ENCODE data around the gene TBL1X. TPM values are rescaled to one million over a fixed set of nuclear protein-coding genes. Genes with fewer than 3 reads are reported as not detected.

Gene TBL1X
- total RNA-seq, 4 donors from 2014 or later = 25.3 to 54.1 (median 38.2) TPM

GRCh38 chrX:9770319-9770718 is 305.5 kb downstream of the TBL1X start:
- peaks cover 0 to 7% (median 3%) of the 10 kb centered on the region in 4 donors for H3K27me3 ChIP-seq
- no peaks in the 10 kb centered on the region for H3K9me3 ChIP-seq
- 36% methylated on average over 1 of the region's 1 CpG for WGBS
- peaks cover 0 to 6% (median 0%) of the 10 kb centered on the region in 4 donors for H3K4me1 ChIP-seq
- intact Hi-C loops (cut with DNase I) = no loop called here
- no peak for DNase-seq (ENCODE audit: extremely low spot score)
- H3K4me3 ChIP-seq = no peak overlapping the region
- H3K27ac ChIP-seq (replicated peaks in 1 of 4) = no peak overlapping the region
- TF ChIP-seq POLR2A (IDR thresholded peaks at IDR 0.05; ENCODE audit: low read depth) (no peak), CTCF (IDR thresholded peaks at IDR 0.05) (no peak), POLR2AphosphoS5 (IDR thresholded peaks at IDR 0.05) (no peak), EP300 (IDR thresholded peaks at IDR 0.05) (no peak)
- H3K36me3 ChIP-seq = no peaks in the 10 kb centered on the region

GRCh38 chrX:9772943-9773342 is 308.1 kb downstream of the TBL1X start:
- Histone ChIP-seq H3K9me3 (no peaks in the 10 kb centered on the region), H3K4me3 (no peak overlapping the region), H3K4me1 (no peaks in the 10 kb centered on the region), H3K27ac (replicated peaks in 1 of 4) (no peak overlapping the region), H3K27me3 (no peaks in the 10 kb centered on the region), H3K36me3 (no peaks in the 10 kb centered on the region)
- TF ChIP-seq POLR2A (IDR thresholded peaks at IDR 0.05; ENCODE audit: low read depth) (no peak), CTCF (IDR thresholded peaks at IDR 0.05) (no peak)
- intact Hi-C loops (cut with DNase I) = no loop called here
- DNase-seq (ENCODE audit: extremely low spot score) = no peak
- 76% methylated on average over 6 of the region's 6 CpGs for WGBS

DNA sequence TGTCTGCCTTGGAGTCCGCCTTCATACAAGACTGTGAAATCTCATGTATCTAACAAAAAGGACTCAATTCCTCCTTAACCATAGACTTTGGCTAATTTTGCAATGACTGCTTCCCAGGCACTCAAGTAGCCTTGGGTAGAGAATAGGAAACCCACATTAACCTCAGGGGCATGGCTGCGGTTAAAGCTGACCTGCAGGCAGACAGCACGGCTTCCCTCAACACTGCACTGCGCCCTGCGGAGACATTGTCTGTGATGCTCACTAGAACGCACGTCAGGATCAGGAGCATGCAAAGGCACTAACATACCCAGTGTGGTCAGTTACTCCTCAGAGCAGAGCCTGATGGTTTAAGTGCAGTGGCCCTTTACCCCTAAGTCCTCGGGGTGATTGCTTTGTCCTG is 311.1 kb downstream of the TBL1X start:
- no peaks in the 10 kb centered on the region for H3K4me1 ChIP-seq
- no peaks in the 10 kb centered on the region for H3K9me3 ChIP-seq
- intact Hi-C loops (cut with DNase I) = no loop called here
- TF ChIP-seq POLR2AphosphoS5 (IDR thresholded peaks at IDR 0.05) = no peak
- no peak for TF ChIP-seq EP300 (IDR thresholded peaks at IDR 0.05)
- TF ChIP-seq POLR2A (IDR thresholded peaks at IDR 0.05; ENCODE audit: low read depth) = no peak
- no peak overlapping the region for H3K27ac ChIP-seq (replicated peaks in 1 of 4)
- no peak for DNase-seq (ENCODE audit: extremely low spot score)
- no peak overlapping the region for H3K4me3 ChIP-seq
- no peaks in the 10 kb centered on the region for H3K36me3 ChIP-seq
- WGBS = 79% methylated on average over 8 of the region's 8 CpGs
- H3K27me3 ChIP-seq = no peaks in the 10 kb centered on the region

DNA sequence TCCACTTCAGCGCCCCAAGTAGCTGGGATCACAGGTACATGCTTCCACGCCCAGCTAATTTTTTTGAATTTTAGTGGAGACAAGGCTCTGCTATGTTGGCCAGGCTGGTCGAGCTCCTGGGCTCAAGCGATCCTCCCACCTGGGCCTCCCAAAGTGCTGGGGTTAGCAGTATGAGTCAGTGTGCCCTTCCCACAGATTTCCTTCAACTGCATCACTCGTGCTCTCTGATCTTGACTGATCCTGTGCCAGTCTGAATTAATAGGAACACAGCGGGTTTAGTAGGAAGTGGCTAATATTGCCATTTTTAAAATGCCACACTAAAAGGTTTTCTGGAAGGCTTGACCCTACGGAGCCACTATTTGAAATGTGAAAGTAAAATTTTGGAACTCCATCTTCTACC is 317.1 kb downstream of the TBL1X start:
- intact Hi-C loops (cut with DNase I) = no loop called here
- Histone ChIP-seq H3K36me3 (no peaks in the 10 kb centered on the region), H3K9me3 (no peaks in the 10 kb centered on the region), H3K4me1 (peaks cover 0 to 15% (median 9%) of the 10 kb centered on the region in 4 donors), H3K27me3 (peaks cover 0 to 12% (median 6%) of the 10 kb centered on the region in 4 donors), H3K4me3 (no peak overlapping the region), H3K27ac (replicated peaks in 1 of 4) (no peak overlapping the region)
- WGBS = 76% methylated on average over 7 of the region's 7 CpGs
- DNase-seq (ENCODE audit: extremely low spot score) = no peak
- TF ChIP-seq CTCF (IDR thresholded peaks at IDR 0.05) (no peak), POLR2AphosphoS5 (IDR thresholded peaks at IDR 0.05) (no peak), POLR2A (IDR thresholded peaks at IDR 0.05; ENCODE audit: low read depth) (no peak), EP300 (IDR thresholded peaks at IDR 0.05) (no peak)

- H3K4me1 ChIP-seq = peaks cover 0 to 20% (median 11%) of the 10 kb centered on the region in 4 donors
- no peak overlapping the region for H3K4me3 ChIP-seq
- intact Hi-C loops (cut with DNase I) = no loop called here
- peaks cover 0 to 17% (median 6%) of the 10 kb centered on the region in 4 donors for H3K27me3 ChIP-seq
- no peak for DNase-seq (ENCODE audit: extremely low spot score)
- no peaks in the 10 kb centered on the region for H3K9me3 ChIP-seq
- no peak overlapping the region for H3K27ac ChIP-seq (replicated peaks in 1 of 4)
- H3K36me3 ChIP-seq = no peaks in the 10 kb centered on the region
- TF ChIP-seq POLR2AphosphoS5 (IDR thresholded peaks at IDR 0.05) (no peak), CTCF (IDR thresholded peaks at IDR 0.05) (no peak), POLR2A (IDR thresholded peaks at IDR 0.05; ENCODE audit: low read depth) (no peak), EP300 (IDR thresholded peaks at IDR 0.05) (no peak)
- WGBS = 82% methylated on average over 6 of the region's 8 CpGs
These were observed 319.5 kb downstream of the TBL1X start for GRCh38 chrX:9784332-9784731.

All from esophagus muscularis mucosa (tissue), 4 donors.